HG03565 (cell line): Measurements from ENCODE around the gene NFATC1.

Experiments
- ATAC-seq: cut with Tn5 transposase; IDR thresholded peaks from one replicate; pipeline ENCODE4 v1.9.1; 2021; ENCODE audit warnings: mild to moderate bottlenecking, moderate library complexity; ENCODE audit not compliant: unreplicated experiment

NFATC1 gene

GRCh38 chr18:79547413-79548076 is 151.8 kb downstream of the NFATC1 start:
- no peak for ATAC-seq

- no peak for ATAC-seq
These were observed 152.3 kb downstream of the NFATC1 start for GRCh38 chr18:79548077-79548450.

GRCh38 chr18:79548621-79548985 is 152.9 kb downstream of the NFATC1 start:
- ATAC-seq, result no peak

- no peak for ATAC-seq
These were observed 153.4 kb downstream of the NFATC1 start for GRCh38 chr18:79548986-79549637.

GRCh38 chr18:79549638-79550000 is 153.9 kb downstream of the NFATC1 start:
- no peak for ATAC-seq

- ATAC-seq, result no peak
These were observed 156.5 kb downstream of the NFATC1 start for GRCh38 chr18:79552140-79552631.

GRCh38 chr18:79552696-79553095 is 157.0 kb downstream of the NFATC1 start:
- ATAC-seq, result no peak

- ATAC-seq, result no peak
These were observed 157.4 kb downstream of the NFATC1 start for GRCh38 chr18:79553154-79553553.

GRCh38 chr18:79553696-79554095 is 158.0 kb downstream of the NFATC1 start:
- no peak for ATAC-seq

- ATAC-seq, result no peak
These were observed 158.6 kb downstream of the NFATC1 start for GRCh38 chr18:79554321-79554720.

- ATAC-seq, result no peak
These were observed 159.4 kb downstream of the NFATC1 start for GRCh38 chr18:79554945-79555645.

- ATAC-seq, result no peak
These were observed 160.2 kb downstream of the NFATC1 start for GRCh38 chr18:79555885-79556284.

GRCh38 chr18:79556829-79557585 is 161.3 kb downstream of the NFATC1 start:
- no peak for ATAC-seq

- ATAC-seq, result no peak
These were observed 162.6 kb downstream of the NFATC1 start for GRCh38 chr18:79558196-79558932.

GRCh38 chr18:79558933-79559416 is 163.2 kb downstream of the NFATC1 start:
- ATAC-seq, result no peak

- no peak for ATAC-seq
These were observed 163.7 kb downstream of the NFATC1 start for GRCh38 chr18:79559436-79559835.

GRCh38 chr18:79560042-79560860 is 164.5 kb downstream of the NFATC1 start:
- no peak for ATAC-seq

GRCh38 chr18:79560861-79561210 is 165.1 kb downstream of the NFATC1 start:
- no peak for ATAC-seq

- no peak for ATAC-seq
These were observed 168.2 kb downstream of the NFATC1 start for GRCh38 chr18:79563949-79564348.

- ATAC-seq, result no peak
These were observed 168.7 kb downstream of the NFATC1 start for GRCh38 chr18:79564441-79564840.
